Stimulated activated CD4-positive, alpha-beta T cell treated with anti-CD3 and anti-CD28 coated beads, Interleukin-2, amount 100 ng/mL, for 24 hours (primary cell): ENCODE measurements around the gene AGTPBP1.

Experiments used
- DNase-seq, 2 donors: peaks; one replicate each; pipeline ENCODE4 v3.0.0-alpha.2; 2020

Gene AGTPBP1

DNA sequence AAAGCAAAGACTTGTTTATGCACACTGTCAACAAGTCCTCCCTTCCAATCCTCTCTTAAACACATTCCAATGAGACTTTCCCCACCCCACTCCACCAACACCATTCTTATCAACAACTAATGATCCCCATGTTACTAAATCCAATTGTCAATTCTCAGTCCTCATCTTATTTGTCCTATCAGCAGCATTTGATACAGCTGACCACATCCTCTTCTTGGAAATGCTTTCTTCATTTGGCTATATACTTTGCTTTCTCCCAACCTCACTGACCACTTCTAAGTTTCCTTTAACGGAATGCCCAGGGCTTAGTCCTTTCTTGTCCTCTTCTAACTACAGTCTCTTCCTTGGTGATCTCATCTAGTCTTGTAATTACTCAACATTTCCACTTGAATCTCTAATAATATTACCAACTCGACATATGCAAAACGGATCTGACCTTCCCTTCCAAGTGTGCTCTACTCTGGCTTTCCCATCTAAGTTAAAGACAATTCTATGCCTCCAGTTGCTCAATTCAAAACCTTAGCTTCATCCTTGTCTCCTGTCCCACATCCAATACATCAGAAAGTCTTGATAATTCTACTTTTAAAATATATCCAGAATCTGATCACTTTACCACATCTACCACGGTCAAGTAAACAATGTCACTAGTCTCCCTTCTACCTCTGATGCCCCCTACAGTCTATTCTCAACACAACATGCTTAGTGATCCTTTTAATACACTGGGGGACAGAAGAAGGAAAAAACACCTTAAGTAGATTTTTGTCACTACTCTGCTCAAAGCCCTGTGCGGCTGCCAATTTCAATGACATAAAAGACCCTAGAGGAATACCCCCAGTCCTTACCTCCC is 25.5 kb downstream of the AGTPBP1 start:
- DNase-seq, result no peak

GRCh38 chr9:85715587-85715986 is 26.2 kb downstream of the AGTPBP1 start:
- DNase-seq, result no peak

DNA sequence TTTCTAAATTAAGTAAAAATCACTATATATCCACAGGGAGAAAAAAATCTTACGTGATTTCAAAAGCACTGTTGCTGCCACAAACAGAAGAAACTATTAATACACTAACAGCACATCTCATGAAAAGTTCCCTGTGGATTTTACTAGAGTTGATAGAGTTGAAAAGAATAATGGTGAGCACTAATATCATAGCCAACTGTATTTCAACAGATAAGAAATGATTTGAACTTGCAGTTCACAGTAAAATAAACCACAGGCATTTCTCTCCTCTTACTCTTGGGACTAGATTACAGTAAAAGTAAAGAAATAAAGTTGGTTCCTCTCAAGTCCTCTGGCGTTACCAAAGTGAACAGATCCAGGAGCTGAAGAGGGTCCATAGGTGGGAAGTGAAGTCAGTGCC is 27.9 kb downstream of the AGTPBP1 start:
- DNase-seq, result no peak

DNA sequence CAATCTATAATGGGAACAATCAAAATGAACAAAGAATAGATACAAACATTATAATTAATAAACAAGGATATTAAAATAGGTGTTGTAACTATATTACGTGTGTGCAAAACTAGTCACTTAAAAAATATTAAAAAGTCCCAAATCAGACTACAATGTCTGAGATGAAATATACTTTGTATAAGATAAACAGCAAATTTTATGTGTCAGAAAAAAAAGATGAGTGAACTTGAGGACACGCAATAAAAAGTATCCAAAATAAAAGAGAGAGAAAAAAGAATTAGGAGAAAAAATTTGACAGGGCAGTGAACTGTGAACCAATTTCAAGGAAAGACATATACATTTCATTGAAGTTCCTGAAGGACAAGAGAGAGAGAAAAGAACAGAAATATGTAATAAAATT is 37.0 kb downstream of the AGTPBP1 start:
- DNase-seq, result no peak

- DNase-seq, result no peak
Observed at GRCh38 chr9:85703398-85703797, 38.4 kb downstream of the AGTPBP1 start.

DNA sequence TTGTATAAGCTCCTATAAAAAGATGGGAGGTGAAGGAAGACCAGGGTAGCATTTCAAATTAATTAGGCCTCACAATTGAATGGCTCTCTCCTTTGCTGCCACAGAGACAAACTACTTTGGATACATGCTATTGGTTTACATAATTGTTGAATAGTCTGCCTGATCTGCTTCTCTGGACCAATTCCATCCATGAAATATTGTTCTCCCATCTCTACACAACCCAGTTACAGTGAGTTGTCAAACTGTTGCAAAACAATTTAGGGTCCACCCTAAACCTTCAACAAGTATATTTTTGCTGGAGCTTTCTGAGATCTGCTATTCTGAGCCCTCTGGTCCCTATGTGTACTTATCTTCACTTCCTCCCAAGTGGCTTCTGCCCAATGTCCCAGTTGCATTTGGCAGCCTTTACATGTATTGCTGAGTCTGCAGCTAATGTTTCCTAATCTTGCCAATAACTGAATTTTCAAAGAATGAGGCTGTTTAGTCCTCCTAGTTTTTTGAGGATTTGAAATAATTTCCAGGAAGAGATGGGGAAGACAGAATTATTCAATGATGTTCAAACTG is 38.9 kb downstream of the AGTPBP1 start:
- DNase-seq, result no peak

GRCh38 chr9:85702191-85702590 is 39.6 kb downstream of the AGTPBP1 start:
- no peak for DNase-seq

- DNase-seq, result no peak
Observed at GRCh38 chr9:85700330-85700729, 41.4 kb downstream of the AGTPBP1 start.

DNA sequence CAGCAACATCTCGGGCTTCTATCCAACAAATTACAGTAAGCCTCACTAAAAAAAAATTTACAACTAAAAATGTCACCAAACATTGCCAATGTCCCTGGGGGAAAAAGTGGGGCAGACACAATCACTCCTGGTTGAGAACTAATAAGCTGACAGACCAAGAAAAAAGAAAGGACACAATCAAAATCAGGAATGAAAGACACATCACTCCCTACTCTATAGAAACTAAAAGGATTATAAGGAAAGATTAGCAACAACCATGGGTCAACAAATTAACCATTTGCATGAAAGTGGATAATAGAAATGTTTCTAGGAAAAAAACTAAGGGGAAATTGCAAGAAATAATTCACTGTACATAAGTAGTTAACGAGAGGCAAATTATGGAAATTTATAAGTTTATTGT is 53.4 kb downstream of the AGTPBP1 start:
- DNase-seq, result no peak

GRCh38 chr9:85685081-85685480 is 56.7 kb downstream of the AGTPBP1 start:
- no peak for DNase-seq

DNA sequence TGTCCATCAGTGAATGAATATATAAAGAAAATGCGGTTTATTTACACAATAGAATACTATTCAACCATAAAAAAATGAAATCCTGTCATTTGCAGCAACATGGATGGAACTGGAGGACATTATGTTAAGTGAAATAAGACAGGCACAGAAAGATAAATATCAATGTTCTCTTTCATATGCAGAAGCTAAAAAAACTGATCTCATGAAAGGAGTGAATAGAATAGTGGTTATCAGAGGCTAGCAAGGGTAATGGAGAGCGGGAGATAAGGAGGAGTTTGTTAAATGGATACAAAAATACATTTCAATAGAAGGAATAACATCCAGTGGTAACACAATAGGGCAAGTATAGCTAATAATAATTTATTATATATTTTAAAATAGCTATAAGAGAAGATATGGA is 65.0 kb downstream of the AGTPBP1 start:
- no peak for DNase-seq

DNA sequence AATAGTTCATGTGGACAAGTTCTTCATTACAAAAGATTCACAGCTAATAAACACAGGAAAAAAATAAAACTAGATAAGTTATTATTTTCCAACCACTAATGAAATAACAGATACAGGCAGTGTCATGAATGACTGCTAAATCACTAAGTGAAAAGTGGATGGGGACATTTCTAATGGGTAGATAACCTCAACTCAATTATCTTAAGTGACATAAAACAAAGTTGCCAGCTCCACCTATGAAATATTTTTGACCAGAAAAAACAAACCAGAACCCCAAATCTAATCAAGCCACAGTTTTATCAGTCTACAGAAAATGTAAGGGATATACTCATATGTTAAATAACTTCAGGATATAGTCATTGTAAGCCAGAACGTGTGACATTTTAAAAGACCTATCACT is 74.4 kb downstream of the AGTPBP1 start:
- no peak for DNase-seq

- no peak for DNase-seq
Observed at GRCh38 chr9:85666086-85666485, 75.7 kb downstream of the AGTPBP1 start.

DNA sequence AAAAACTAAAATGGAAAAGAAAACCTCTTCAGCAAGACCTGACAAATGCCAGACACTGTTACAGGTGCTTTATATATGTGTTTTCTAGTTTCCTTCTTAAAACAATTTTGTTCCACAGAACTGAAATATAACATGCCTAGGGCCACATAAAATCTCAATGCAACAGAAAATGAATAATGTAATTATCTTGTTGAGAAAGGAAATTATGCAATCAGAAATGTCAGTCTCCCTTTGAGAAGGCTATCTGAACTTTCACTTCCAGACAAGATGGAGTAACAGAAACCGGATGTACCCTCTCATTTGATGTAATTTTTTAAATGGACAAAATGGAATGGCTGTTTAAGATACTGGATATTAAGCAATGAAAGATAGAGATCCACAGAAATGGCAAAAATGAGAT is 79.2 kb downstream of the AGTPBP1 start:
- DNase-seq, result no peak

- no peak for DNase-seq
Observed at GRCh38 chr9:85658716-85659115, 83.0 kb downstream of the AGTPBP1 start.

- no peak for DNase-seq
Observed at GRCh38 chr9:85653153-85653552, 88.6 kb downstream of the AGTPBP1 start.

- no peak for DNase-seq
Observed at GRCh38 chr9:85647571-85647970, 94.2 kb downstream of the AGTPBP1 start.

- no peak for DNase-seq
Observed at GRCh38 chr9:85645909-85646627, 95.7 kb downstream of the AGTPBP1 start.

GRCh38 chr9:85640425-85640824 is 101.3 kb downstream of the AGTPBP1 start:
- no peak for DNase-seq

GRCh38 chr9:85639675-85640186 is 102.0 kb downstream of the AGTPBP1 start:
- DNase-seq, result no peak

DNA sequence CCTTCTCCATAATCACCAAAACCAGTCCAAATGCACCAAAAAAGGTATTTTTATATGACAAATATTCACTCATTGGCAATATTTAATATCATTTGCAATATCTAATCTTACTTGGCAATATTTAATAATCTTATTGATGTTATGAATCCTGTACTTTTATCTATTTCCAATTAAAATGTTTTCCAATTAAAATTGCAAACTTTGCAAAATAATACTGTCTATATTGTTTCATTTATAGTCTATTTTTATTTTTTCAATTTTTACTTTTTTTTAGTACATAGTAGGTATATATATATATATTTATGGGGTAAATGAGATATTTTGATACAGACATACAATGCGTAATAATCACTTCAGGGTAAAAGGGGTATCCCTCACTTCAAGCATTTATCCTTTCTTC is 109.9 kb downstream of the AGTPBP1 start:
- no peak for DNase-seq

- no peak for DNase-seq
Observed at GRCh38 chr9:85630676-85631075, 111.1 kb downstream of the AGTPBP1 start.

GRCh38 chr9:85617141-85617670 is 124.5 kb downstream of the AGTPBP1 start:
- no peak for DNase-seq

DNA sequence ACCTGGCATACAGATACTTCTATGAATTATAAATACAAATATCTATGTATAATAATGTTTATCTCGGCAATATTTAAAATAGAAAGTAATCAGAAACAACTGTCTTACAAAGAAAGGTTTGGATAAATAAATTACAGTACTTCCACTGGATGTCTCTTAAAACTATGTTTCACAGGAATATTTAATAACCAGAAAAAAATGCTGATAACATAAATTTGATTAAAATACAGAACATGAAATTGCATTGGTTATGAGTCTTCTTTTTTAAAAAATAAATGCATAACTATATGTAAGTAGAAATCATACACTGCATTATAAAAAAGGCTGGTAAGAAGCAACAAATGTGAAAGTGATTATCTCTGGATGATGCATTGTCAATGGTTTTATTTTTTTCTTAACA is 126.0 kb downstream of the AGTPBP1 start:
- DNase-seq, result no peak
